Nucleus accumbens (tissue), 56 donors: ENCODE data around the gene PEX11A.

Source experiments
- DNase-seq, 56 donors: peaks; one replicate each; lab custom pipeline; 2025; lab: John Stamatoyannopoulos, UW

PEX11A gene

DNA sequence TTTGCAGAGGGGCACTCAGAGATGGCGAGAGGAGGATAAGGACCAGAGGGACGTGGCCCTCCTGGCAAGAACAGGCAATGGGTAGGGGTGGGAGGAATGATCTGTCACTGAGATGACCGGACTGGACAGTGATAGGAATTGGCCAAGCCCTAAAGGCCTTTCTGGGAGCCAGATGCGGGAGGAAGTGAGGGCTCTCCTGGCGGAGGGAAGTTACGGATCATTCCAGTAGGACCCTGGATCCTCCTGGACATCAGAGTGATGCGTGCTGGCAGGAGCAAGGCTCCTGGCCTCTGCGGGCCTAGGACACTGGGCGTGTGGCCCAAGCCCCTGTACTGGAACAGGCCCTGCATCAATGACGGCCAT, 58.7 kb downstream of the PEX11A start:
- DNase-seq, result no peak
